Fibroblast of lung (primary cell): ENCODE measurements around the gene ANKRD40. TPM values are rescaled to one million over a fixed set of nuclear protein-coding genes. Genes with fewer than 3 reads are reported as not detected.
"Not testable (repeated sequence)": the region's sequence is repeated elsewhere in the genome, so short reads cannot be mapped to it uniquely, and the experiment has no call there.

Source experiments
- DNase-seq, 2 donors: peaks; one replicate each; pipeline versions ENCODE4 v3.0.0 to v3.0.0-alpha.2; 2010; ENCODE audit warnings: low read depth in 2 of 2
- H2AFZ ChIP-seq: 2 replicates; pipeline ENCODE4 v1.5.1; 2012; ENCODE audit warnings: low read length, control low read depth, inconsistent platforms
- H3K27ac ChIP-seq: 2 replicates; pipeline ENCODE4 v1.5.1; 2011; ENCODE audit warnings: low read length, control low read depth; ENCODE audit not compliant: insufficient read depth
- H3K27me3 ChIP-seq: 2 replicates; pipeline ENCODE4 v1.5.1; 2011; ENCODE audit warnings: mild to moderate bottlenecking, low read length; ENCODE audit not compliant: control insufficient read depth, insufficient read depth
- H3K36me3 ChIP-seq: 2 replicates; pipeline ENCODE4 v1.5.1; 2011; ENCODE audit warnings: low read length; ENCODE audit not compliant: control insufficient read depth, insufficient read depth
- H3K4me1 ChIP-seq: 2 replicates; pipeline ENCODE4 v1.5.1; 2011; ENCODE audit warnings: low read length; ENCODE audit not compliant: control insufficient read depth, insufficient read depth; ENCODE audit errors: extremely low read depth
- H3K4me2 ChIP-seq: 2 replicates; pipeline ENCODE4 v1.5.1; 2011; ENCODE audit warnings: low read length, control low read depth; ENCODE audit not compliant: insufficient read depth; ENCODE audit errors: extremely low read depth
- H3K4me3 ChIP-seq, 4 experiments: fragments of 200-600 bp in 1 of 4; sonication (generic) in 1 of 4; replicated peaks in 1 of 4; 2 replicates each; pipeline ENCODE4 v1.5.1; 2011 to 2016; ENCODE audit warnings: low read length in 4 of 4, low read depth in 3 of 4, mild to moderate bottlenecking in 3 of 4, control low read depth in 2 of 4, inconsistent platforms in 1 of 4, mixed read lengths in 1 of 4; ENCODE audit not compliant: insufficient read depth in 1 of 4; ENCODE audit errors: control extremely low read depth in 1 of 4
- H3K79me2 ChIP-seq: 2 replicates; pipeline ENCODE4 v1.5.1; 2012; ENCODE audit warnings: mild to moderate bottlenecking, low read length, inconsistent platforms; ENCODE audit not compliant: control insufficient read depth, insufficient read depth
- H3K9ac ChIP-seq: 2 replicates; pipeline ENCODE4 v1.5.1; 2011; ENCODE audit warnings: mild to moderate bottlenecking, low read length, control low read depth; ENCODE audit not compliant: insufficient read depth
- H3K9me3 ChIP-seq: 2 replicates; pipeline ENCODE4 v1.5.1; 2012; ENCODE audit warnings: low read depth, low read length; ENCODE audit not compliant: control insufficient read depth, insufficient read depth
- H4K20me1 ChIP-seq: 2 replicates; pipeline ENCODE4 v1.5.1; 2011; ENCODE audit warnings: low read length; ENCODE audit not compliant: control insufficient read depth, insufficient read depth; ENCODE audit errors: extremely low read depth
- EZH2 ChIP-seq: IDR thresholded peaks from 2 replicates; pipeline ENCODE4 v1.5.1; 2012; ENCODE audit warnings: low read length, control low read depth, mild to moderate bottlenecking; ENCODE audit errors: missing control alignments
- polyA plus RNA-seq, 2 donors: library from polyadenylated mRNA; depleted of rRNA in 1 of 2; stranded (reverse) in 1 of 2; unstranded in 1 of 2; fragments of >200 nt; gene quantifications; 2 replicates each; pipeline ENCODE4 v1.2.1, GENCODE V29; 2011 to 2012; ENCODE audit warnings: missing spikeins in 1 of 2
- total RNA-seq: library from RNA; depleted of rRNA; stranded (reverse); fragments of >200 nt; gene quantifications from 2 replicates; pipeline ENCODE4 v1.2.1, GENCODE V29; 2014
- TF ChIP-seq, protein P1 (sequence below), 2 donors: IDR thresholded peaks in 1 of 2; conservative IDR thresholded peaks in 1 of 2; 1 replicate in 1 of 2; 2 replicates in 1 of 2; pipeline ENCODE4 v1.5.1; 2011 to 2012; ENCODE audit warnings: low read length in 2 of 2, control low read depth in 1 of 2, inconsistent platforms in 1 of 2, low read depth in 1 of 2, mild to moderate bottlenecking in 1 of 2

The ANKRD40 gene
- total and polyA plus RNA-seq, 2 donors (not counting 1 experiment from before 2014, with no cell fraction given), result 34.5 to 59.9 TPM

DNA sequence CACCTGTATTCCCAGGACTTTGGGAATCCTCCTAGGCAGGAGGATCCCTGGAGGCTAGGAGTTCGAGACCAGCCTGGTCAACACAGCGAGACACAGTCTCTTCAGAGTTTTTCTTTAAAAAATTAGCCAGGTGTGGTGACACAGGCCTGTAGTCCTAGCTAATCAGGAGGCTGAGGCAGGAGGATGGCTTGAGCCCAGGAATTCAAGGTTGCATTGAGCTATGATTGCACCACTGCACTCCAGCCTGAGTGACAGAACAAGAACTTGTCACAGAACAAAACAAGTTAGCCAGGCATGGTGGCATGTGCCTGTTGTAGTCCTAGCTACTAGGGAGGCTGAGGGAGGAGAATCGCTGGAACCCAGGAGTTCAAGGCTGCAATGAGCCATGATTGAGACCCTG is 24.8 kb downstream of the ANKRD40 start:
- H3K9me3 ChIP-seq, result no peaks in the 10 kb centered on the region
- no peaks in the 10 kb centered on the region for H3K79me2 ChIP-seq
- TF ChIP-seq EZH2, result no peak
- TF ChIP-seq, protein P1, sequence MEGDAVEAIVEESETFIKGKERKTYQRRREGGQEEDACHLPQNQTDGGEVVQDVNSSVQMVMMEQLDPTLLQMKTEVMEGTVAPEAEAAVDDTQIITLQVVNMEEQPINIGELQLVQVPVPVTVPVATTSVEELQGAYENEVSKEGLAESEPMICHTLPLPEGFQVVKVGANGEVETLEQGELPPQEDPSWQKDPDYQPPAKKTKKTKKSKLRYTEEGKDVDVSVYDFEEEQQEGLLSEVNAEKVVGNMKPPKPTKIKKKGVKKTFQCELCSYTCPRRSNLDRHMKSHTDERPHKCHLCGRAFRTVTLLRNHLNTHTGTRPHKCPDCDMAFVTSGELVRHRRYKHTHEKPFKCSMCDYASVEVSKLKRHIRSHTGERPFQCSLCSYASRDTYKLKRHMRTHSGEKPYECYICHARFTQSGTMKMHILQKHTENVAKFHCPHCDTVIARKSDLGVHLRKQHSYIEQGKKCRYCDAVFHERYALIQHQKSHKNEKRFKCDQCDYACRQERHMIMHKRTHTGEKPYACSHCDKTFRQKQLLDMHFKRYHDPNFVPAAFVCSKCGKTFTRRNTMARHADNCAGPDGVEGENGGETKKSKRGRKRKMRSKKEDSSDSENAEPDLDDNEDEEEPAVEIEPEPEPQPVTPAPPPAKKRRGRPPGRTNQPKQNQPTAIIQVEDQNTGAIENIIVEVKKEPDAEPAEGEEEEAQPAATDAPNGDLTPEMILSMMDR (conservative IDR thresholded peaks at IDR 0.05 in 1 of 2, IDR thresholded peaks at IDR 0.05 in 1 of 2; ENCODE audit: low read depth in 1 of 2, low read length in 2 of 2), result no peak
- H3K4me2 ChIP-seq, result no peak overlapping the region
- H3K4me1 ChIP-seq, result peaks cover 16% of the 10 kb centered on the region
- no peak overlapping the region for H3K27ac ChIP-seq
- H3K27me3 ChIP-seq, result no peaks in the 10 kb centered on the region
- no peaks in the 10 kb centered on the region for H4K20me1 ChIP-seq
- H3K4me3 ChIP-seq, result no peak overlapping the region
- no peaks in the 10 kb centered on the region for H3K36me3 ChIP-seq
- no peak overlapping the region for H2AFZ ChIP-seq
- H3K9ac ChIP-seq, result no peak overlapping the region
- DNase-seq, result no peak

DNA sequence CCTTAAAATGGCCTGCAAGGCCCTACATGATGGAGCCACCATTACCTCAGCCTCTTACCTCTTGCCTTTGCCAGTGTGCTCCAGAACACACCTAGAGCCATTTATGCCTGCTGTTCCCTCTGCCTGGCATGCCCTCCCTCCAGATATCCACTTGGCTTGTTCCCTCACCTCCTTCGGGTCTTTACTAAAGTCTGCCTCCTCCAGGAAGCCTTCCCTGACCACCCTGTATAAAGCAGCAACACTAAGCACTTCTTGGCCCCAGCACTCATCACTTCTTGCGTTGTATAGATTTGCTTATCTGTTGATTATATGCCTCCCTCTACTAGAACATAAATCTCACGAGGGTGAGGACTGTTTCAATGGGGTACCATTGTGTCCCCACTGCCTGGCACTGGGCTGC is 25.3 kb downstream of the ANKRD40 start:
- H2AFZ ChIP-seq, result no peak overlapping the region
- DNase-seq, result no peak
- no peaks in the 10 kb centered on the region for H3K79me2 ChIP-seq
- no peak overlapping the region for H3K9ac ChIP-seq
- H3K4me1 ChIP-seq, result peaks cover 14% of the 10 kb centered on the region
- TF ChIP-seq, protein P1 (conservative IDR thresholded peaks at IDR 0.05 in 1 of 2, IDR thresholded peaks at IDR 0.05 in 1 of 2; ENCODE audit: low read depth in 1 of 2, low read length in 2 of 2), result no peak
- TF ChIP-seq EZH2, result no peak
- no peak overlapping the region for H3K27ac ChIP-seq
- H3K9me3 ChIP-seq, result no peaks in the 10 kb centered on the region
- no peaks in the 10 kb centered on the region for H3K27me3 ChIP-seq
- no peak overlapping the region for H3K4me3 ChIP-seq
- no peak overlapping the region for H3K4me2 ChIP-seq
- no peaks in the 10 kb centered on the region for H4K20me1 ChIP-seq
- no peaks in the 10 kb centered on the region for H3K36me3 ChIP-seq

DNA sequence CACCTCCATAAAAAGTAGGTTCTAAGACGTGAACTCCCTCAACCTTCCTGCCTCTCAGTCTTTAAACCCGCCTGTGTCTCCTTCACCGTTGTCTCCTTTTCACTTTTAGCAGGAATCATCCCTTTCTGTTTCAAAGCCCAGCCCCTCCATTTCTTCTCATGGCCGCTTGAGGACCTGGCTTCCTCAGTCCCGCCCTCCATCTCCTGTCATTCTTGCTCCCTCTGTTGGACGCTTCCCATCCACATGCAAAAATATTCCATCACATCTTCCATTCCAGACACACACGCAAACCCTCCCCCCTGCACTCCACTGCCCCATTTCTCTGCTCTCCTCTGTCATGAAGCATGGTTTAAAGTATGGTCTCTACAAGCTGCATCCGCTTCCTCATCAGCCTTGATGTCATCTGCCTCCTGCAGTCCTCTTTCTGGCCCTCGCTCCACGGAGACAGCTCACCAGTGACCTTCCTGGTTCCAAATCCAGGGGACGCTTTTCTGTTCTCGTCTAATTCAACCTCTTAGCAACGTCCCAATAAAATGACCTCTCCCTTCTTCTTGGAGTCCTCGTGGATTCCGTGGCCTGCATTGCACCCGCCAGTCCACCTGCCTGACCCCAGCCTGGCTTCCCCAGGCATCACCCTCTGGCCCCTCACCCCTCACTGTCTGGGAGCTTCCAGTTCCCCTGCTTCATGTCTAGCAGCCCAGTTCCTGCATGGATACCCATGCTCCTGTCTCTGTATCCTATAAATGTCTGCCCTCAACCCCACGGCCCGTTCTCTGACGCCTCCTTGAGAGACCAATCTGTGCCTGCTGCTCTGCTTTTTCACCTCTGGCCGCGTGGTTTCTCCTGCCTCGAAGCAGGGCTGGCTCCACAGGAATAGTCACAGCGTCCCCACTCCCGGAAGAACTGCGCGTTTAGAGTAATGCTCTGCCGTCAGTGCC is 26.2 kb downstream of the ANKRD40 start:
- Histone ChIP-seq H3K9ac (no peak overlapping the region), H3K27ac (no peak overlapping the region), H2AFZ (peak overlapping the region; percentile 69), H4K20me1 (no peaks in the 10 kb centered on the region), H3K36me3 (no peaks in the 10 kb centered on the region), H3K4me3 (no peak overlapping the region), H3K9me3 (no peaks in the 10 kb centered on the region), H3K4me2 (peak overlapping the region; percentile 34), H3K4me1 (peaks cover 6% of the 10 kb centered on the region), H3K79me2 (no peaks in the 10 kb centered on the region), H3K27me3 (no peaks in the 10 kb centered on the region)
- TF ChIP-seq EZH2, result no peak
- TF ChIP-seq, protein P1 (conservative IDR thresholded peaks at IDR 0.05 in 1 of 2, IDR thresholded peaks at IDR 0.05 in 1 of 2; ENCODE audit: low read depth in 1 of 2, low read length in 2 of 2), result peak; percentile 62 to 74
- DNase-seq, result peak; percentile 77 to 80

DNA sequence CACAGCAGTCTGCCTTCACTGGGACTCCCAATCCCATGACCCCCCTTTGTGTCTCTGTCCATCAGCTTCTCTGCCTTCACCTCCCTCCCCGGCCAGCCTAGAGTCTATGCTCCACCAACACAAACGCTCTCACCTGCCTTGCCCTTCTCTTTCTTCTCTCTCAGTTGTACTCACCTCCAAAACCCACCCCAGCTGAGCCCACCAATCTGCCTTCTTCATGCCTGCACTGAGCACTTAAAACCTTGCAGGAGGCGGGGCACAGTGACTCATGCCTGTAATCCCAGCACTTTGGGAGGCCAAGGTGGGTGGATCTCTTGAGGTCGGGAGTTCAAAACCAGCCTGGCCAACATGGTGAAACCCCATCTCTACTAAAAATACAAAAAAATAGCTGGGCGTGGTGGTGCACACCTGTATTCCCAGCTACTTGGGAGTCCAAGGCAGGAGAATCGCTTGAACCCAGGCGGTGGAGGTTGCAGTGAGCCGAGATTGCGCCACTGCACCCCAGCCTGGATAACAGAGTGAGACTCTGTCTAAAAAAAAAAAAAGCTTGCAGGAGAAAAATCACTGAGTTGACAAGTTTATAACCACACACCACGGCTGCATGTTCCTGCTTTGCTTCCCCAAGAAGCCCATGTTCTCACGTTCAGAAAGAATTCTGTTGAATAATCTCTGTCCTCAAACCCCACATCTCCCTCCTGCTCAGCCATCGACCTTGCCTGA is 27.0 kb downstream of the ANKRD40 start:
- not testable (repeated sequence) for H3K36me3 ChIP-seq, H3K27ac ChIP-seq, H3K4me3 ChIP-seq, H3K79me2 ChIP-seq, H4K20me1 ChIP-seq, H3K27me3 ChIP-seq, H3K4me1 ChIP-seq, H3K9ac ChIP-seq, H3K9me3 ChIP-seq
- peak in 1 of 2 donors; percentile 28 for DNase-seq
- H3K4me2 ChIP-seq, result peak overlapping the region; percentile 34
- H2AFZ ChIP-seq, result peak overlapping the region; percentile 69
